KOPT-K1 (cell line): ENCODE results near the gene VRK2.

ENCODE experiments used
- H3K27ac ChIP-seq: fragments of 200-600 bp; sonication (generic); 2 replicates; pipeline ENCODE4 v1.5.1; 2016; ENCODE audit warnings: antibody characterized with exemption, mild to moderate bottlenecking, low read depth, low read length; ENCODE audit not compliant: poor library complexity, severe bottlenecking
- H3K36me3 ChIP-seq: fragments of 200-600 bp; sonication (generic); 2 replicates; pipeline ENCODE4 v1.5.1; 2017; ENCODE audit warnings: antibody characterized with exemption, mild to moderate bottlenecking, low read length, moderate library complexity; ENCODE audit not compliant: insufficient read depth
- H3K9me3 ChIP-seq: fragments of 200-600 bp; sonication (generic); 2 replicates; pipeline ENCODE4 v1.5.1; 2017; ENCODE audit warnings: antibody characterized with exemption, low read length, mild to moderate bottlenecking; ENCODE audit not compliant: insufficient read depth, poor library complexity, severe bottlenecking

Gene VRK2

GRCh38 chr2:58045580-58046334, 849 bp upstream of the VRK2 start:
- Histone ChIP-seq H3K27ac (peak overlapping the region; percentile 69), H3K36me3 (no peaks in the 10 kb centered on the region), H3K9me3 (no peaks in the 10 kb centered on the region)

DNA sequence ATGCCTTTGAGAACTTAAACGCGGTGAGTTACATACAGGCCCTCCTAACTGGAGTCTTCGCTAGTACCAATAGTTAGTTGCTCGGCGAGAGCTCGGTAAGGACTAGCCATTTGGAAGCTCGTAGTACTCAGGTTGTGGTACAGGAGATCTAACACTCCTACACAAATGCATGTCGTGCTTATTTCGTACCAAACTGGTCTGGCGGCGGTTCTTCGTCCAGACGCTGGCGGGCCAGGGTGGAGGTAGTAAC, 346 bp upstream of the VRK2 start:
- 0 out of 2 replicates have a peak, but pooled peaks cover under 1% of the 10 kb centered on the region for H3K36me3 ChIP-seq
- H3K9me3 ChIP-seq: no peaks in the 10 kb centered on the region
- H3K27ac ChIP-seq: peak overlapping the region; percentile 69

GRCh38 chr2:58047373-58047935, 848 bp downstream of the VRK2 start:
- peak overlapping the region; percentile 69 for H3K27ac ChIP-seq
- H3K9me3 ChIP-seq: no peaks in the 10 kb centered on the region
- H3K36me3 ChIP-seq: peaks cover 5% of the 10 kb centered on the region; the same call in 1 of the 2 replicates

- no peaks in the 10 kb centered on the region for H3K9me3 ChIP-seq
- H3K36me3 ChIP-seq: peaks cover 5% of the 10 kb centered on the region; the same call in 1 of the 2 replicates
- H3K27ac ChIP-seq: no peak overlapping the region
Measured at GRCh38 chr2:58047961-58048360, 1.4 kb downstream of the VRK2 start.

- peaks cover 5% of the 10 kb centered on the region; the same call in 1 of the 2 replicates for H3K36me3 ChIP-seq
Measured at GRCh38 chr2:58051445-58051844, 4.8 kb downstream of the VRK2 start.

DNA sequence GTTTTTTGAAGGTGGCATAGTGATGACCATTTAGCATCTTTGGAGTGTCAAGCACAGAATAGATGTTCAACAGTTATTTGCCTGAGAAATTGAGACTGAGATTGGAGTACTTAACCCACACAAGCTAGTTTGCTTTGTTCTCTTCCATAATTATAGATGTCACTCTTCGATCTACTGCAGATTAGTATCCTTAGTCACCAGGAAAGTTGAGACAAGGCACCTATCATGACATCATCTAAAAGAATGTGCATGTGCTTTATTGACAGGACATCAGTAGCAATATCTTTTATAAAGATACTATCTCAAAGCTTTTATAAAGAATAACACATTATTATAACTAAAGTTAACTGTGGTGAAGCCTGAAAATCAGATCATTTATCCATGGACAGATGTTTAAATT, 6.4 kb downstream of the VRK2 start:
- H3K36me3 ChIP-seq: peaks cover 5% of the 10 kb centered on the region; the same call in 1 of the 2 replicates
- no peaks in the 10 kb centered on the region for H3K9me3 ChIP-seq
- H3K27ac ChIP-seq: no peak overlapping the region

More at GRCh38 chr2:58051445-58051844, 4.8 kb downstream of the VRK2 start:
- Histone ChIP-seq H3K27ac (no peak overlapping the region), H3K9me3 (no peaks in the 10 kb centered on the region)

- no peak overlapping the region for H3K27ac ChIP-seq
- H3K36me3 ChIP-seq: peaks cover 9% of the 10 kb centered on the region; the same call in 1 of the 2 replicates
- no peaks in the 10 kb centered on the region for H3K9me3 ChIP-seq
Measured at GRCh38 chr2:58054264-58054663, 7.7 kb downstream of the VRK2 start.

DNA sequence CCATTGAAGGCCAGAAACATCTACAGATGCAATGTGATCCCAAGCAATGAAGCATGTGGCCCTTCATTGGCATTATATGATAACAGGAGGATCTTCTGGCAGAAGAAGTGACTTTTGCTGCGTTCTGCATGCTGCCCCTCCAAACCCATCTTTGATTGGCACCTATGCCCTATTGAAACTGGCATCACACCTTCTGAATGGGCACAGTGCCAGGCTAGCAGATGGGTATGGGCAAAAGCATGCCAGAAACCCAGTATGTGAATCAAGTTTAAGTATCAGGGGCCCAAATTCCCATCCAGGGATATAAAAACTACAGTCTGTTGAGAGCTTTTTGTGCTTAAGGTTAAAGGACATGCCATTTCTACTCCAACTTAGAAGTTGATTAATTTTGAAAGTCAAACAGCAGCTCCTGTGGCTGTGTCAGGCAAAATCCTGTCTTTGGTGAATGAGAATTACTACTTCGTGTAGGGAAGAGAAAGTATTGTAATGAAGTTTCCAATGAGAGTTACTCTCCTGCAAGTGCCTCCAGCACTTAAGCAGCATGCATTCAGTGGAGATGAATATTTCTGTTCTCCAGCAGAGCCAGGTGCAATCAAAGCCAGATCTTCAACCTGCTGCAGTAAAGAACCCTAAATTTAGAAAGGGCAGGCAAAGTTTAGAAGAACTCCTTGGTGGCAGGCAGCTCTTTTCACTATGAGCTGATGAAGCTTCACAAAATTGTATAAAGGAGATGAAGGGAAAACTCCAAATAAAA, 8.6 kb downstream of the VRK2 start:
- peaks cover 9% of the 10 kb centered on the region; the same call in 1 of the 2 replicates for H3K36me3 ChIP-seq
- no peak overlapping the region for H3K27ac ChIP-seq
- no peaks in the 10 kb centered on the region for H3K9me3 ChIP-seq

GRCh38 chr2:58056192-58056916, 9.7 kb downstream of the VRK2 start:
- H3K36me3 ChIP-seq: peaks cover 8% of the 10 kb centered on the region; the same call in 1 of the 2 replicates
- H3K9me3 ChIP-seq: no peaks in the 10 kb centered on the region
- no peak overlapping the region for H3K27ac ChIP-seq

DNA sequence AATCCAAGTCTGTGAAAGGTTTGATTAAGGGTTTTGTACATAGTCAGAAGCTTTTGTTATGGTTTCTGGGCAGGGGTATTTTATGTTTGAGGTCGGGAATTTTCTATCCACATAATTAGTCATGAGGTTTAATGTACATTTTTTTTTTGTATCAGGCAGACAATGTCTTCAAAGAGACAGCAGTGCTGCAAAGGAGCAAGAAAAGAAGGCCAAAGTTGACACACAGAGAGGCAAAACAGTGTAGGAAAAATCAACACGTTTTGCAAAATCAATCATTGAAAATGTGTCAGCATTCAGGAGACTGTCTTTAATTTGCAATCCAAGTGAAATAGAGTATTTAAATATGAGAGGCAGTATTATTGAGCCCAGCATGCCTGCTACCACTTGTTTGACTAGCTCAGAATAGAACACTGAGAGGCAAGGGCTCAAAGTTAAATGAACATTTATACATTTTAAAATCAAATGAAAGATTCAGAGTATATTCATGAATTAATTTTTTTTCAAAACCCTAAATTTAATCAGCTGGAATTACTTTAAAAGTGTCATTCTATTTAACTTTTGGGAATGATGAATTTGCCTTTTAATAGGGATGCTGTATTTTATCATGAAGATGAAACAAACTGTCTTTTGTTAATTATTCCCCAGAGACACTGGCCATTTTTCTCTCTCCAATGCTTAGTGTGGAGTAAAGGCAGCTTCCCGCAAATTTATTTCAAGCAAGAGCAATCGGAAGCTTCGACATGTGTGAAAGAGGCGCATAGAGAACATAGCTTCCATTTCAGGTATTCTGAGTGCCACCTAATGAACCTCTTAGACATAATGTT, 11.3 kb downstream of the VRK2 start:
- no peaks in the 10 kb centered on the region for H3K9me3 ChIP-seq
- no peak overlapping the region for H3K27ac ChIP-seq
- 0 out of 2 replicates have a peak, but pooled peaks cover 4% of the 10 kb centered on the region for H3K36me3 ChIP-seq

DNA sequence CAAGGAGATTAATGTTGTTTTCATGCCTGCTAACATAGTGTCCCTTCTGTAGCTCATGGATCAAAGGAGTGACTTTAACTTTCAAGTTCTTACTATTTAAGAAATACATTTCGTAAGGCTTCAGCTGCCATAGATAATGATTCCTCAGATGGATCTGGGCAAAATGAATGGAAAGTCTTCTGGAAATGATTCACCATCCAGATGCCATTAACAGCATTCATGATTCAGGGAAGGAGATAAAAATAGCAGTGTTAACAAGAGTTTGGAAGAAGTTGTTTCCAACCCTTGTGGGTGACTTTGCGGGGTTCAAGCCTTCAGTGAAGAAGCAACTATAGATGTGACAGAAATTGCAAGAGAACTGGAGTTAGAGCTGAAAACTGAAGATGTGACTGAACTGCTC, 17.0 kb downstream of the VRK2 start:
- peaks cover 4% of the 10 kb centered on the region for H3K9me3 ChIP-seq
- peaks cover 3% of the 10 kb centered on the region; the same call in 1 of the 2 replicates for H3K36me3 ChIP-seq
- H3K27ac ChIP-seq: no peak overlapping the region

GRCh38 chr2:58064086-58064485, 17.5 kb downstream of the VRK2 start:
- peaks cover 8% of the 10 kb centered on the region for H3K9me3 ChIP-seq
- no peaks in the 10 kb centered on the region; the same call in 1 of the 2 replicates for H3K36me3 ChIP-seq
- no peak overlapping the region for H3K27ac ChIP-seq

GRCh38 chr2:58065248-58065647, 18.6 kb downstream of the VRK2 start:
- Histone ChIP-seq H3K36me3 (no peaks in the 10 kb centered on the region; the same call in 1 of the 2 replicates), H3K27ac (no peak overlapping the region), H3K9me3 (peaks cover 10% of the 10 kb centered on the region)

- peaks cover 10% of the 10 kb centered on the region for H3K9me3 ChIP-seq
- no peaks in the 10 kb centered on the region; the same call in 1 of the 2 replicates for H3K36me3 ChIP-seq
- no peak overlapping the region for H3K27ac ChIP-seq
Measured at GRCh38 chr2:58067001-58067400, 20.4 kb downstream of the VRK2 start.
